Adrenal gland (tissue), 12 donors: ENCODE measurements around the gene BICD1. TPM values are rescaled to one million over a fixed set of nuclear protein-coding genes. Genes with fewer than 3 reads are reported as not detected.
"Not testable (repeated sequence)": the region's sequence is repeated elsewhere in the genome, so short reads cannot be mapped to it uniquely, and the experiment has no call there.

Experiments used
- DNase-seq, 7 donors: peaks; one replicate each; pipeline ENCODE4 v3.0.0-alpha.2; 2019 to 2020
- H3K27ac ChIP-seq, 5 donors: fragments of 200-600 bp; sonication (generic) in 4 of 5; 1 replicate in 3 of 5; 2 replicates in 2 of 5; pipeline versions ENCODE4 v1.5.1 to v1.8.0; 2016 to 2020; ENCODE audit warnings: mild to moderate bottlenecking in 1 of 5
- H3K27me3 ChIP-seq: fragments of 200-600 bp; 2 replicates; pipeline ENCODE4 v1.8.0; 2021
- H3K36me3 ChIP-seq, 2 donors: fragments of 200-600 bp; replicated peaks in 1 of 2; 1 replicate in 1 of 2; 2 replicates in 1 of 2; pipeline versions ENCODE4 v1.5.1 to v1.8.0; 2018 to 2022
- H3K4me1 ChIP-seq, 2 donors: fragments of 200-600 bp; replicated peaks in 1 of 2; 1 replicate in 1 of 2; 2 replicates in 1 of 2; pipeline versions ENCODE4 v1.5.1 to v1.8.0; 2018 to 2021
- H3K4me3 ChIP-seq, 4 donors: fragments of 200-600 bp; sonication (generic) in 3 of 4; one replicate each; pipeline ENCODE4 v1.5.1; 2016 to 2018
- H3K9me3 ChIP-seq, 3 donors: fragments of 200-600 bp; sonication (generic) in 1 of 3; replicated peaks in 1 of 3; 1 replicate in 2 of 3; 2 replicates in 1 of 3; pipeline versions ENCODE4 v1.5.1 to v1.8.0; 2016 to 2021
- CTCF ChIP-seq, 6 experiments: fragments of 450-650 bp in 4 of 6; fragments of 200-600 bp in 2 of 6; sonication (generic) in 1 of 6; IDR thresholded peaks; 1 replicate in 5 of 6; 2 replicates in 1 of 6; pipeline versions ENCODE4 v1.5.1 to v1.8.0; 2016 to 2021; ENCODE audit warnings: antibody characterized with exemption in 6 of 6, mild to moderate bottlenecking in 2 of 6, moderate library complexity in 1 of 6
- POLR2A ChIP-seq, 2 donors: fragments of 450-650 bp; IDR thresholded peaks; one replicate each; pipeline ENCODE4 v1.6.1; 2017; ENCODE audit warnings: antibody characterized with exemption in 2 of 2, mild to moderate bottlenecking in 2 of 2, moderate library complexity in 1 of 2
- WGBS, 4 donors: extraction: QIAGEN DNeasy Blood & Tissue Kit in 2 of 4; methylation state at CpG; one replicate each; pipeline versions ENCODE4 v1.1.5 to v1.1.7; 2013 to 2017; 5-methylcytosine and 5-hydroxymethylcytosine counted together
- intact Hi-C, 2 donors: fragments of 100-400 bp; cut with DNase I; formaldehyde crosslinking; loops; one replicate each; pipeline versions ENCODE4 v1.14.1 to v1.15.0; 2022 to 2023
- polyA plus RNA-seq, 3 donors: library from polyadenylated mRNA; stranded (reverse); fragments of 200-250 nt in 2 of 3; fragments of 350-450 nt in 1 of 3; fragmentation: Illumina TruSeq in 1 of 3; extraction: RNeasy Lipid Tissue Mini Kit (QIAGEN cat#74804) in 1 of 3; gene quantifications; one replicate each; pipeline ENCODE4 v1.2.3, GENCODE V29; 2013 to 2014
- total RNA-seq, 9 donors: library from RNA; depleted of rRNA in 4 of 9; stranded (reverse); fragments of >200 nt in 4 of 9; fragments of 120-200 nt in 1 of 9; fragmentation: NEBNext Ultra II Directional in 1 of 9; extraction: Animal tissue kit (Norgen Biotek cat#: 25700) in 1 of 9; gene quantifications; one replicate each; pipeline versions ENCODE4 v1.1.0 to v1.2.4, GENCODE V29; 2013 to 2023
- donor health status: healthy with polysubstance abuse.
- donor health status: Bipolar disorder and iron deficiency.
- donor health status: DM: yes; HTN: yes; CAD: no.
- donor health status: DM: no; HTN: no; CAD: no.
- donor health status: DM: no; HTN: no; CAD: no.
- donor health status: DM: yes; HTN: yes; CAD: no.

The BICD1 gene
- total and polyA plus RNA-seq, 12 donors, result 2.9 to 18.2 (median 9.4) TPM

- no peak for TF ChIP-seq CTCF (IDR thresholded peaks at IDR 0.05)
- TF ChIP-seq POLR2A (IDR thresholded peaks at IDR 0.05), result no peak
- no peak for DNase-seq
- Histone ChIP-seq H3K4me3 (no peak overlapping the region), H3K4me1 (no peaks in the 10 kb centered on the region), H3K9me3 (no peaks in the 10 kb centered on the region), H3K27ac (no peak overlapping the region), H3K27me3 (no peaks in the 10 kb centered on the region), H3K36me3 (no peaks in the 10 kb centered on the region)
- intact Hi-C loops, result no loop called here
- 80 to 84% (median 82%) methylated on average over 5 of the region's 5 CpGs for WGBS, 4 donors
Measured at GRCh38 chr12:32089156-32089555, 17.5 kb upstream of the BICD1 start.

GRCh38 chr12:32089586-32089985 lies 17.1 kb upstream of the BICD1 start:
- no peaks in the 10 kb centered on the region for H3K9me3 ChIP-seq
- intact Hi-C loops, result no loop called here
- 72 to 94% (median 85%) methylated on average over 2 to 3 of the region's 3 CpGs for WGBS, 4 donors
- no peak for TF ChIP-seq POLR2A (IDR thresholded peaks at IDR 0.05)
- TF ChIP-seq CTCF (IDR thresholded peaks at IDR 0.05), result no peak
- H3K27ac ChIP-seq, result peak overlapping the region in 1 of 5 donors; percentile 1
- no peaks in the 10 kb centered on the region for H3K36me3 ChIP-seq
- no peaks in the 10 kb centered on the region for H3K27me3 ChIP-seq
- H3K4me3 ChIP-seq, result no peak overlapping the region
- peak in 1 of 7 donors; percentile 84 for DNase-seq
- no peaks in the 10 kb centered on the region for H3K4me1 ChIP-seq

- no peak overlapping the region for H3K4me3 ChIP-seq
- 40 to 68% (median 51%) methylated on average over 1 of the region's 1 CpG for WGBS, 4 donors
Measured at GRCh38 chr12:32091696-32092095, 15.0 kb upstream of the BICD1 start.

GRCh38 chr12:32098112-32098511 lies 8.5 kb upstream of the BICD1 start:
- WGBS, 4 donors, result 53 to 79% (median 70%) methylated on average over 4 of the region's 4 CpGs
- Histone ChIP-seq H3K27me3 (no peaks in the 10 kb centered on the region), H3K4me3 (no peak overlapping the region), H3K36me3 (no peaks in the 10 kb centered on the region), H3K4me1 (no peaks in the 10 kb centered on the region), H3K9me3 (no peaks in the 10 kb centered on the region), H3K27ac (no peak overlapping the region)
- no peak for DNase-seq
- no peak for TF ChIP-seq POLR2A (IDR thresholded peaks at IDR 0.05)
- TF ChIP-seq CTCF (IDR thresholded peaks at IDR 0.05), result no peak
- intact Hi-C loops, result no loop called here

More at GRCh38 chr12:32091696-32092095, 15.0 kb upstream of the BICD1 start:
- Histone ChIP-seq H3K36me3 (no peaks in the 10 kb centered on the region), H3K4me1 (no peaks in the 10 kb centered on the region), H3K27me3 (no peaks in the 10 kb centered on the region), H3K27ac (no peak overlapping the region), H3K9me3 (no peaks in the 10 kb centered on the region)
- DNase-seq, result no peak
- no peak for TF ChIP-seq CTCF (IDR thresholded peaks at IDR 0.05)
- no peak for TF ChIP-seq POLR2A (IDR thresholded peaks at IDR 0.05)
- intact Hi-C loops, result no loop called here

- H3K36me3 ChIP-seq, H3K27me3 ChIP-seq, H3K4me3 ChIP-seq, H3K9me3 ChIP-seq, H3K4me1 ChIP-seq, H3K27ac ChIP-seq, intact Hi-C loops, DNase-seq: not testable (repeated sequence)
- no CpG with 5 or more reads among the region's 1 CpG for WGBS, 4 donors
Measured at GRCh38 chr12:32099275-32099674, 7.4 kb upstream of the BICD1 start.
